Calu3 (cell line): ENCODE measurements around the gene GRIK1. TPM values are rescaled to one million over a fixed set of nuclear protein-coding genes. Genes with fewer than 3 reads are reported as not detected.

Experiments used
- BruUV-seq: library from RNA; stranded (reverse); fragments of 400-500 nt; replicated peaks from 2 replicates; lab custom pipeline; 2021; lab: Mats Ljungman, UMichigan
- CTCF ChIA-PET: fragments of 300-600 bp; sonication (Branson Sonifier 250); formaldehyde crosslinking; loops from one replicate; lab custom pipeline; 2022; ENCODE audit warnings: antibody characterized with exemption; lab: Charles Lee
- DNase-seq: peaks from one replicate; pipeline ENCODE4 v3.0.0; 2022
- H3K27ac Mint-ChIP-seq: one replicate; pipeline ENCODE4 v1.8.0; 2022; ENCODE audit warnings: mixed read lengths; ENCODE audit not compliant: unreplicated experiment
- H3K27me3 Mint-ChIP-seq: one replicate; pipeline ENCODE4 v1.8.0; 2022; ENCODE audit warnings: mixed read lengths; ENCODE audit not compliant: unreplicated experiment
- H3K36me3 Mint-ChIP-seq: one replicate; pipeline ENCODE4 v1.8.0; 2022; ENCODE audit warnings: mild to moderate bottlenecking, moderate library complexity, mixed read lengths; ENCODE audit not compliant: insufficient read depth, unreplicated experiment
- H3K4me1 Mint-ChIP-seq: one replicate; pipeline ENCODE4 v1.8.0; 2022; ENCODE audit warnings: mild to moderate bottlenecking, low read depth, mixed read lengths; ENCODE audit not compliant: unreplicated experiment
- H3K4me3 Mint-ChIP-seq: one replicate; pipeline ENCODE4 v1.8.0; 2022; ENCODE audit warnings: mild to moderate bottlenecking, low read depth, moderate library complexity, mixed read lengths; ENCODE audit not compliant: unreplicated experiment
- H3K9me3 Mint-ChIP-seq: one replicate; pipeline ENCODE4 v1.8.0; 2022; ENCODE audit warnings: low read depth, mixed read lengths; ENCODE audit not compliant: unreplicated experiment
- intact Hi-C: fragments of 100-400 bp; cut with micrococcal nuclease; formaldehyde crosslinking; loops from one replicate; pipeline ENCODE4 v1.10.0; 2022; ENCODE audit not compliant: unreplicated experiment
- total RNA-seq: library from RNA; stranded (reverse); gene quantifications from 2 replicates; pipeline ENCODE4 v1.2.3, GENCODE V29; 2022
- TF ChIP-seq, protein P1 (sequence below): fragments of 200-600 bp; IDR thresholded peaks from one replicate; pipeline ENCODE4 v1.8.0; 2022; ENCODE audit warnings: antibody characterized with exemption; ENCODE audit not compliant: unreplicated experiment

Gene GRIK1
- total RNA-seq, 1 experiment from 2014 or later, result not detected

DNA sequence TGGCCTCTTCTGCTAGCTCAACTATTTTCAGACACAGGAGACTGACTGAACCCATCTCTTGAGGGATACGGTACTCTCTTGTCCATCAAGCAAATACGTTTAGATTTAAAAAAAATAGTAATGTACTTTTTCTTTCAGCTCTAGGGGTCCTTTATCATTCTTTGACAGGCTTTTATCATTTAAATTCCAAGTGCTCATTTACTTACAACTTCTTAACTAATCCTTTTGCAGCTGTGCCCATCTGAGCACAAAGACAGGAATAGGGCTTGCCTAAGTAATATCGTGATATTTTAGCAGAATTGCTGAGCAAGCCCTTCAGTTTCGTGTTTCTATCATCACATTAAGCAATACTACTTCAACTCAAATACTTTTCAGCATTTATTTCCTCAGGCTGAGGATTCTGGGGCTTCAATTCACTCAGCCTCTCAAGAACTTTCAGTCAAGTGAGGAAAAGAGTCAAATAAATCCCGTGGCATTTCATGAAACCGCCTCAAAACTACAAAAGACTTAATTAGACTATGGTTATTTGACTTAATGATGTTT is 323.5 kb downstream of the GRIK1 start:
- H3K4me3 Mint-ChIP-seq, result no peak overlapping the region
- TF ChIP-seq, protein P1, sequence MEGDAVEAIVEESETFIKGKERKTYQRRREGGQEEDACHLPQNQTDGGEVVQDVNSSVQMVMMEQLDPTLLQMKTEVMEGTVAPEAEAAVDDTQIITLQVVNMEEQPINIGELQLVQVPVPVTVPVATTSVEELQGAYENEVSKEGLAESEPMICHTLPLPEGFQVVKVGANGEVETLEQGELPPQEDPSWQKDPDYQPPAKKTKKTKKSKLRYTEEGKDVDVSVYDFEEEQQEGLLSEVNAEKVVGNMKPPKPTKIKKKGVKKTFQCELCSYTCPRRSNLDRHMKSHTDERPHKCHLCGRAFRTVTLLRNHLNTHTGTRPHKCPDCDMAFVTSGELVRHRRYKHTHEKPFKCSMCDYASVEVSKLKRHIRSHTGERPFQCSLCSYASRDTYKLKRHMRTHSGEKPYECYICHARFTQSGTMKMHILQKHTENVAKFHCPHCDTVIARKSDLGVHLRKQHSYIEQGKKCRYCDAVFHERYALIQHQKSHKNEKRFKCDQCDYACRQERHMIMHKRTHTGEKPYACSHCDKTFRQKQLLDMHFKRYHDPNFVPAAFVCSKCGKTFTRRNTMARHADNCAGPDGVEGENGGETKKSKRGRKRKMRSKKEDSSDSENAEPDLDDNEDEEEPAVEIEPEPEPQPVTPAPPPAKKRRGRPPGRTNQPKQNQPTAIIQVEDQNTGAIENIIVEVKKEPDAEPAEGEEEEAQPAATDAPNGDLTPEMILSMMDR, result no peak
- DNase-seq, result no peak
- no TSS peak for BruUV-seq
- no peaks in the 10 kb centered on the region for H3K36me3 Mint-ChIP-seq
- CTCF ChIA-PET, result no interaction called here
- intact Hi-C loops, result no loop called here
- H3K27ac Mint-ChIP-seq, result no peak overlapping the region
- H3K9me3 Mint-ChIP-seq, result no peaks in the 10 kb centered on the region
- H3K4me1 Mint-ChIP-seq, result no peaks in the 10 kb centered on the region
- H3K27me3 Mint-ChIP-seq, result no peaks in the 10 kb centered on the region

DNA sequence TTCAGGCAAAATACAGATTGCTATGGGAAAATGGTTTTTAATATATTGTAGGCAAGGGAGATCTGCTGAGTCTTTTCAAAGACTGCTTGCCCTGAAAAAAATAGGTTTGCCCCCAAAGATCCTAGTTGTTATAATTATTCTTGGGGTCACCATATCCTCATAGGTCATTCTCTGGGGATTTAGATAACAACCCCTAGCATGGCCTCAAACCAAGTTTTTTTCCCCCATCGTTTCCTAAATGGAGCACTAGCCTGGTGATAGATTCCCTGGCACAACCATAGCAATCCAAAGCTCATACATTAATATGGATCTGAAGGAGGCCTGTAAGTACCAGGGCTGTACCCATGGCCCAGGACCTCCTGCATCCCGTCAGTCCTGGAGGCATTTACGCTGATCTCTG is 325.9 kb downstream of the GRIK1 start:
- no peaks in the 10 kb centered on the region for H3K27me3 Mint-ChIP-seq
- no peak overlapping the region for H3K27ac Mint-ChIP-seq
- CTCF ChIA-PET, result no interaction called here
- H3K4me3 Mint-ChIP-seq, result no peak overlapping the region
- H3K9me3 Mint-ChIP-seq, result no peaks in the 10 kb centered on the region
- no peaks in the 10 kb centered on the region for H3K4me1 Mint-ChIP-seq
- intact Hi-C loops, result no loop called here
- H3K36me3 Mint-ChIP-seq, result no peaks in the 10 kb centered on the region
- DNase-seq, result no peak
- TF ChIP-seq, protein P1, result no peak
- no TSS peak for BruUV-seq

DNA sequence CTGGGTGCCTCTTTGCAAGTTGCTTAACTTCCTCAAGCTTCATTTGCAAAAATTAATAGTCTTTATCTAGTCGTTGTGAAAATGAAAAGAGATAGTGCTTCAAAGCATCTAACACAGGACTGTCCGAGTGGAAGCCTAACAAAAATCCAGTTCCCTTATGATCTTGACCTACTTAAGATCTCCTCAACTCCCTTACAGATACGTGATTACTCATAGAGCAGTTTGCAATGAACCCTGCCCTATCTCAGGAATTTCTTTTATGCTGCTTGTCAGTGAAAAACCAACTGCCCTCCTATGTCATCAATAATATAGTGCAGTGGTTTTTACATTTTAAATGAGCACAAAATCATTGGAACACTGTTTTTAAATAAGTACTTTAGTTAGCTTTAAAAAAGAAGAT is 326.8 kb downstream of the GRIK1 start:
- CTCF ChIA-PET, result no interaction called here

DNA sequence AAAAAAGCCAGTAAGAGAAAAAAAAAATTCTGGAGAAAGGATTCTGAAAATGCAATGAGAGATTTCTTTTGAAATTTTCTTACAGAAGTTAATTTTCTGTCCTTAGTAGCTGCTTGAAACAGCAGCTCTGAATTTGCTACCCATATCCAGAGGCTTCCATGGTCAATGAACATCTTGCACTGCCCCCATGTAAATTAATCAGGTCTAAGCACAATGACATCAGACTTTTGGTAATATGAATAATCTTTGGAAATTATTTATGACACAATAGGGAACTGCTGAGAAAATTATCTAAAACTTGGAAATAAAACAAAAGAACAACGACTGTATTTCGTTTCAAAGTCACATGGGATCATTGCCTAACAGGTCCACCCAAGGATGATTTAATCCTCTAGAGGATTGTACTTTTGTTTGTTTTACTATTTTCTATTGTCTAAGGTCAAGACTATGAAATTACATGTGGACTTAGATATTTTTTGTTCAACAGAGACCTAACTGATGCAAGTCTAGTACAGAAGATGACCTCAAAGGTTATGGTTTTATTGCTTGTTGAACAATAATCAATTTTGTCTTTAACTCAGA is 328.9 kb downstream of the GRIK1 start:
- H3K27me3 Mint-ChIP-seq, result no peaks in the 10 kb centered on the region
- H3K4me3 Mint-ChIP-seq, result no peak overlapping the region
- intact Hi-C loops, result no loop called here
- CTCF ChIA-PET, result no interaction called here
- no peak overlapping the region for H3K27ac Mint-ChIP-seq
- no peak for DNase-seq
- H3K9me3 Mint-ChIP-seq, result no peaks in the 10 kb centered on the region
- no peaks in the 10 kb centered on the region for H3K4me1 Mint-ChIP-seq
- TF ChIP-seq, protein P1, result no peak
- BruUV-seq, result no TSS peak
- H3K36me3 Mint-ChIP-seq, result no peaks in the 10 kb centered on the region

More for the DNA sequence above, 326.8 kb downstream of the GRIK1 start:
- Mint-ChIP-seq H3K4me1 (no peaks in the 10 kb centered on the region), H3K4me3 (no peak overlapping the region), H3K36me3 (no peaks in the 10 kb centered on the region), H3K9me3 (no peaks in the 10 kb centered on the region), H3K27ac (no peak overlapping the region), H3K27me3 (no peaks in the 10 kb centered on the region)
- DNase-seq, result no peak
- TF ChIP-seq, protein P1, result no peak
- no TSS peak for BruUV-seq
- intact Hi-C loops, result no loop called here
